ENCODE data around the gene CFAP97D1. TPM values are rescaled to one million over a fixed set of nuclear protein-coding genes. Genes with fewer than 3 reads are reported as not detected.
A peak's percentile ranks its signal among the peaks of the same experiment; 100 is the strongest.

Gene CFAP97D1
- total RNA-seq, 2 donors from 2014 or later, result not detected

GRCh38 chr17:43771463-43771862 lies 8.8 kb upstream of the CFAP97D1 start:
- no peak for TF ChIP-seq CTCF (conservative IDR thresholded peaks at IDR 0.05)
- Mint-ChIP-seq H3K36me3 (ENCODE audit: low read depth) (peaks cover 62% of the 10 kb centered on the region), H3K27me3 (ENCODE audit: insufficient read depth) (no peaks in the 10 kb centered on the region), H3K9me3 (no peaks in the 10 kb centered on the region), H3K4me1 (peaks cover 2% of the 10 kb centered on the region), H3K27ac (no peak overlapping the region), H3K4me3 (no peak overlapping the region)
- no peak overlapping the region for H3K9ac ChIP-seq (ENCODE audit: extremely low read depth, low read length, poor library complexity, severe bottlenecking)
- H3K36me3 ChIP-seq (ENCODE audit: control insufficient read depth, insufficient read depth, low read length), result peaks cover 53% of the 10 kb centered on the region
- WGBS, 2 experiments (ENCODE audit: insufficient coverage in 1 of 2, insufficient read length in 1 of 2), result 88 to 93% methylated on average over 9 of the region's 9 CpGs
- H3K4me3 ChIP-seq (ENCODE audit: low read length), result no peak overlapping the region
- H3K27ac ChIP-seq (ENCODE audit: low read depth, low read length), result no peak overlapping the region
- DNase-seq, result no peak
- H3K9me3 ChIP-seq (ENCODE audit: control insufficient read depth, low read length), result no peaks in the 10 kb centered on the region
- H3K27me3 ChIP-seq (ENCODE audit: control insufficient read depth, insufficient read depth, low read length, poor library complexity, severe bottlenecking), result no peaks in the 10 kb centered on the region
- H3K4me1 ChIP-seq (ENCODE audit: control insufficient read depth, insufficient read depth, low read length), result no peaks in the 10 kb centered on the region

- peaks cover 57% of the 10 kb centered on the region for H3K36me3 ChIP-seq (ENCODE audit: control insufficient read depth, insufficient read depth, low read length)
- no peak for TF ChIP-seq CTCF (conservative IDR thresholded peaks at IDR 0.05)
- H3K4me3 Mint-ChIP-seq, result no peak overlapping the region
Measured at GRCh38 chr17:43772877-43773648, 7.2 kb upstream of the CFAP97D1 start.

GRCh38 chr17:43774304-43775250 lies 5.7 kb upstream of the CFAP97D1 start:
- Mint-ChIP-seq H3K4me1 (peaks cover 6% of the 10 kb centered on the region), H3K36me3 (ENCODE audit: low read depth) (peaks cover 52% of the 10 kb centered on the region), H3K4me3 (no peak overlapping the region), H3K27me3 (ENCODE audit: insufficient read depth) (peaks cover 2% of the 10 kb centered on the region), H3K9me3 (no peaks in the 10 kb centered on the region), H3K27ac (peak overlapping the region; percentile 30)
- 93 to 96% methylated on average over 12 to 16 of the region's 16 CpGs for WGBS, 2 experiments (ENCODE audit: insufficient coverage in 1 of 2, insufficient read length in 1 of 2)
- H3K4me1 ChIP-seq (ENCODE audit: control insufficient read depth, insufficient read depth, low read length), result no peaks in the 10 kb centered on the region
- peak; percentile 44 for DNase-seq
- H3K9me3 ChIP-seq (ENCODE audit: control insufficient read depth, low read length), result no peaks in the 10 kb centered on the region
- no peak overlapping the region for H3K4me3 ChIP-seq (ENCODE audit: low read length)
- peaks cover 3% of the 10 kb centered on the region for H3K27me3 ChIP-seq (ENCODE audit: control insufficient read depth, insufficient read depth, low read length, poor library complexity, severe bottlenecking)
- no peak for TF ChIP-seq CTCF (conservative IDR thresholded peaks at IDR 0.05)
- no peak overlapping the region for H3K9ac ChIP-seq (ENCODE audit: extremely low read depth, low read length, poor library complexity, severe bottlenecking)
- peaks cover 48% of the 10 kb centered on the region for H3K36me3 ChIP-seq (ENCODE audit: control insufficient read depth, insufficient read depth, low read length)
- H3K27ac ChIP-seq (ENCODE audit: low read depth, low read length), result no peak overlapping the region

More at GRCh38 chr17:43772877-43773648, 7.2 kb upstream of the CFAP97D1 start:
- no peaks in the 10 kb centered on the region for H3K27me3 ChIP-seq (ENCODE audit: control insufficient read depth, insufficient read depth, low read length, poor library complexity, severe bottlenecking)
- H3K9me3 ChIP-seq (ENCODE audit: control insufficient read depth, low read length), result no peaks in the 10 kb centered on the region
- no peak overlapping the region for H3K4me3 ChIP-seq (ENCODE audit: low read length)
- H3K4me1 Mint-ChIP-seq, result peaks cover 2% of the 10 kb centered on the region
- 94 to 100% methylated on average over 4 to 9 of the region's 10 CpGs for WGBS, 2 experiments (ENCODE audit: insufficient coverage in 1 of 2, insufficient read length in 1 of 2)
- no peak overlapping the region for H3K27ac ChIP-seq (ENCODE audit: low read depth, low read length)
- H3K4me1 ChIP-seq (ENCODE audit: control insufficient read depth, insufficient read depth, low read length), result no peaks in the 10 kb centered on the region
- peak; percentile 47 for DNase-seq
- no peak overlapping the region for H3K9ac ChIP-seq (ENCODE audit: extremely low read depth, low read length, poor library complexity, severe bottlenecking)
- H3K36me3 Mint-ChIP-seq (ENCODE audit: low read depth), result peaks cover 64% of the 10 kb centered on the region
- H3K27me3 Mint-ChIP-seq (ENCODE audit: insufficient read depth), result no peaks in the 10 kb centered on the region
- H3K27ac Mint-ChIP-seq, result no peak overlapping the region
- no peaks in the 10 kb centered on the region for H3K9me3 Mint-ChIP-seq
